Endometrial microvascular endothelial cells (primary cell): ENCODE results near the gene LCOR. TPM values are rescaled to one million over a fixed set of nuclear protein-coding genes. Genes with fewer than 3 reads are reported as not detected.

Experiments used
- in situ Hi-C: cut with HindIII; loops from 2 replicates; pipeline ENCODE4 v1.10.0; 2017; ENCODE audit warnings: low sequenced_read_pairs, low pct_unique_long_range_greater_than_20kb; ENCODE audit errors: inconsistent ontology term
- total RNA-seq: library from RNA; depleted of rRNA; stranded (reverse); fragments of >200 nt; gene quantifications from one replicate; pipeline ENCODE4 v1.2.3, GENCODE V29; 2015; ENCODE audit errors: inconsistent ontology term

Gene LCOR
- total RNA-seq, 1 donor from 2014 or later: 13.4 TPM

GRCh38 chr10:96873756-96874467 is 41.8 kb downstream of the LCOR start:
- in situ Hi-C loops: no loop called here

GRCh38 chr10:96878057-96878456 is 46.0 kb downstream of the LCOR start:
- in situ Hi-C loops: no loop called here

- in situ Hi-C loops: no loop called here
Observed at GRCh38 chr10:96880575-96880974, 48.5 kb downstream of the LCOR start.

- in situ Hi-C loops: no loop called here
Observed at GRCh38 chr10:96889415-96890171, 57.5 kb downstream of the LCOR start.

- in situ Hi-C loops: no loop called here
Observed at GRCh38 chr10:96890172-96890513, 58.0 kb downstream of the LCOR start.

GRCh38 chr10:96890580-96890979 is 58.5 kb downstream of the LCOR start:
- in situ Hi-C loops: no loop called here

- in situ Hi-C loops: no loop called here
Observed at GRCh38 chr10:96891840-96892239, 59.7 kb downstream of the LCOR start.

GRCh38 chr10:96895662-96896424 is 63.7 kb downstream of the LCOR start:
- in situ Hi-C loops: no loop called here

GRCh38 chr10:96896884-96897589 is 64.9 kb downstream of the LCOR start:
- in situ Hi-C loops: no loop called here

- in situ Hi-C loops: no loop called here
Observed at GRCh38 chr10:96902117-96902516, 70.0 kb downstream of the LCOR start.

- in situ Hi-C loops: no loop called here
Observed at GRCh38 chr10:96902731-96903358, 70.7 kb downstream of the LCOR start.

- in situ Hi-C loops: no loop called here
Observed at GRCh38 chr10:96904648-96905047, 72.5 kb downstream of the LCOR start.

- in situ Hi-C loops: no loop called here
Observed at GRCh38 chr10:96906864-96907263, 74.8 kb downstream of the LCOR start.

- in situ Hi-C loops: no loop called here
Observed at GRCh38 chr10:96910488-96911395, 78.6 kb downstream of the LCOR start.

GRCh38 chr10:96912405-96912804 is 80.3 kb downstream of the LCOR start:
- in situ Hi-C loops: no loop called here

- in situ Hi-C loops: no loop called here
Observed at GRCh38 chr10:96913906-96914305, 81.8 kb downstream of the LCOR start.

- in situ Hi-C loops: no loop called here
Observed at GRCh38 chr10:96917628-96918027, 85.5 kb downstream of the LCOR start.
